HL-60 (cell line): ENCODE data around the gene SIN3B.

Source experiments
- CTCF ChIP-seq: IDR thresholded peaks from one replicate; pipeline ENCODE4 v1.5.1; 2011; ENCODE audit warnings: low read length, control low read depth, inconsistent platforms; ENCODE audit not compliant: insufficient read depth
- POLR2AphosphoS5 ChIP-seq: IDR thresholded peaks from 2 replicates; pipeline ENCODE4 v1.6.1; 2012; ENCODE audit warnings: low read depth

- no peak for TF ChIP-seq POLR2AphosphoS5
- no peak for TF ChIP-seq CTCF
Observed at GRCh38 chr19:16912780-16913179, 83.6 kb downstream of the SIN3B start.
